ENCODE results near the gene SETD7. TPM values are rescaled to one million over a fixed set of nuclear protein-coding genes. Genes with fewer than 3 reads are reported as not detected.

SETD7 gene
- total RNA-seq, 1 experiment from 2014 or later: 52.8 TPM

- Histone ChIP-seq H3K36me3 (ENCODE audit: insufficient read depth, low read length, poor library complexity, severe bottlenecking) (peaks cover 28% of the 10 kb centered on the region), H3K4me3 (ENCODE audit: low read depth, low read length, poor library complexity, severe bottlenecking) (no peak overlapping the region), H3K4me1 (ENCODE audit: insufficient read depth, low read length, poor library complexity, severe bottlenecking) (peaks cover 19% of the 10 kb centered on the region), H3K27me3 (replicated peaks; ENCODE audit: insufficient read depth, low read depth, low read length, poor library complexity) (no peaks in the 10 kb centered on the region), H3K9me3 (ENCODE audit: low read depth, low read length, poor library complexity, severe bottlenecking) (no peaks in the 10 kb centered on the region), H3K27ac (ENCODE audit: low read depth, low read length, poor library complexity, severe bottlenecking) (no peak overlapping the region)
- CTCF ChIA-PET: no interaction called here
- TF ChIP-seq CTCF (conservative IDR thresholded peaks at IDR 0.05; ENCODE audit: low read depth, low read length) (no peak), EZH2 (IDR thresholded peaks at IDR 0.05; ENCODE audit: borderline replicate concordance, low read depth, low read length, poor library complexity, severe bottlenecking) (no peak)
- intact Hi-C loops (cut with micrococcal nuclease; ENCODE audit: unreplicated experiment): no loop called here
- BruUV-seq (replicated peaks): no TSS peak
- POLR2A ChIA-PET (ENCODE audit: low non-redundant PET): no interaction called here
- no peak for DNase-seq (ENCODE audit: low spot score)
Observed at GRCh38 chr4:139537292-139537691, 18.7 kb downstream of the SETD7 start.

- ChIA-PET POLR2A (ENCODE audit: low non-redundant PET) (no interaction called here), CTCF (no interaction called here)
- Histone ChIP-seq H3K9me3 (ENCODE audit: low read depth, low read length, poor library complexity, severe bottlenecking) (no peaks in the 10 kb centered on the region), H3K36me3 (ENCODE audit: insufficient read depth, low read length, poor library complexity, severe bottlenecking) (peaks cover 22% of the 10 kb centered on the region), H3K27ac (ENCODE audit: low read depth, low read length, poor library complexity, severe bottlenecking) (peak overlapping the region; percentile 34), H3K4me1 (ENCODE audit: insufficient read depth, low read length, poor library complexity, severe bottlenecking) (peaks cover 19% of the 10 kb centered on the region), H3K4me3 (ENCODE audit: low read depth, low read length, poor library complexity, severe bottlenecking) (no peak overlapping the region), H3K27me3 (replicated peaks; ENCODE audit: insufficient read depth, low read depth, low read length, poor library complexity) (no peaks in the 10 kb centered on the region)
- no peak for DNase-seq (ENCODE audit: low spot score)
- no peak for TF ChIP-seq EZH2 (IDR thresholded peaks at IDR 0.05; ENCODE audit: borderline replicate concordance, low read depth, low read length, poor library complexity, severe bottlenecking)
- TF ChIP-seq CTCF (conservative IDR thresholded peaks at IDR 0.05; ENCODE audit: low read depth, low read length): no peak
- intact Hi-C loops (cut with micrococcal nuclease; ENCODE audit: unreplicated experiment): no loop called here
- BruUV-seq (replicated peaks): no TSS peak
Observed at GRCh38 chr4:139535871-139536234, 20.2 kb downstream of the SETD7 start.

- ChIA-PET CTCF (interaction anchor here (0.5 kb wide), 1 partner anchor 48 kb away, joined by 3 read pairs; no protein-coding TSS in a partner anchor), POLR2A (ENCODE audit: low non-redundant PET) (no interaction called here)
- Histone ChIP-seq H3K4me3 (ENCODE audit: low read depth, low read length, poor library complexity, severe bottlenecking) (no peak overlapping the region), H3K4me1 (ENCODE audit: insufficient read depth, low read length, poor library complexity, severe bottlenecking) (peaks cover 24% of the 10 kb centered on the region), H3K27me3 (replicated peaks; ENCODE audit: insufficient read depth, low read depth, low read length, poor library complexity) (no peaks in the 10 kb centered on the region), H3K9me3 (ENCODE audit: low read depth, low read length, poor library complexity, severe bottlenecking) (no peaks in the 10 kb centered on the region), H3K27ac (ENCODE audit: low read depth, low read length, poor library complexity, severe bottlenecking) (peak overlapping the region; percentile 34), H3K36me3 (ENCODE audit: insufficient read depth, low read length, poor library complexity, severe bottlenecking) (peaks cover 17% of the 10 kb centered on the region)
- BruUV-seq (replicated peaks): no TSS peak
- intact Hi-C loops (cut with micrococcal nuclease; ENCODE audit: unreplicated experiment): no loop called here
- no peak for DNase-seq (ENCODE audit: low spot score)
- no peak for TF ChIP-seq CTCF (conservative IDR thresholded peaks at IDR 0.05; ENCODE audit: low read depth, low read length)
- no peak for TF ChIP-seq EZH2 (IDR thresholded peaks at IDR 0.05; ENCODE audit: borderline replicate concordance, low read depth, low read length, poor library complexity, severe bottlenecking)
Observed at GRCh38 chr4:139535228-139535870, 20.7 kb downstream of the SETD7 start.

Measured in A673 (cell line).